ENCODE results near the gene KANSL1L. TPM values are rescaled to one million over a fixed set of nuclear protein-coding genes. Genes with fewer than 3 reads are reported as not detected.

Gene KANSL1L
- total RNA-seq, 1 experiment from 2014 or later, result 54.0 TPM

DNA sequence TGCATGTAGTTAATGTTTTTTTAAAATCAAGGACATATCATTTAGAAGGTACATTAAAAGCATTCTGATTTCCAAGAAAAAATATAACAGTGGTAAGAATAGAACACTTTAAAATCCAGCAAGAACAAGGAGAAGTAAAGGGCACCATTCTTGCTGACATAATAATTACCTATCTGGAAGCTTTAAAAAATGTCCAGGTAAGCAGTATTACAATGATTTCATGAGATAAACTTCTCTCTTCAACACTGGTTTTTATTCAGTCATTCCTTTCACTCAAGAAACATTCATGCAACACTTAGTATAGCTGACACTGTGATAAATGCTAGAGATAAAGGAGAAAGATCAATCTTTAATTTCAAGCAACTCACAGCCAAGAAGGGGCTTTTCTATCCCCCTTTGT lies 2.9 kb upstream of the KANSL1L start:
- DNase-seq, result no peak
- CTCF ChIA-PET, result interaction anchor here (1.8 to 4.5 kb wide), 2 partner anchors 15 to 19 kb away, joined by 10 to 32 read pairs; no protein-coding TSS in a partner anchor
- TF ChIP-seq, protein P1, sequence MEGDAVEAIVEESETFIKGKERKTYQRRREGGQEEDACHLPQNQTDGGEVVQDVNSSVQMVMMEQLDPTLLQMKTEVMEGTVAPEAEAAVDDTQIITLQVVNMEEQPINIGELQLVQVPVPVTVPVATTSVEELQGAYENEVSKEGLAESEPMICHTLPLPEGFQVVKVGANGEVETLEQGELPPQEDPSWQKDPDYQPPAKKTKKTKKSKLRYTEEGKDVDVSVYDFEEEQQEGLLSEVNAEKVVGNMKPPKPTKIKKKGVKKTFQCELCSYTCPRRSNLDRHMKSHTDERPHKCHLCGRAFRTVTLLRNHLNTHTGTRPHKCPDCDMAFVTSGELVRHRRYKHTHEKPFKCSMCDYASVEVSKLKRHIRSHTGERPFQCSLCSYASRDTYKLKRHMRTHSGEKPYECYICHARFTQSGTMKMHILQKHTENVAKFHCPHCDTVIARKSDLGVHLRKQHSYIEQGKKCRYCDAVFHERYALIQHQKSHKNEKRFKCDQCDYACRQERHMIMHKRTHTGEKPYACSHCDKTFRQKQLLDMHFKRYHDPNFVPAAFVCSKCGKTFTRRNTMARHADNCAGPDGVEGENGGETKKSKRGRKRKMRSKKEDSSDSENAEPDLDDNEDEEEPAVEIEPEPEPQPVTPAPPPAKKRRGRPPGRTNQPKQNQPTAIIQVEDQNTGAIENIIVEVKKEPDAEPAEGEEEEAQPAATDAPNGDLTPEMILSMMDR (IDR thresholded peaks at IDR 0.05; ENCODE audit: unreplicated experiment), result no peak
- no peaks in the 10 kb centered on the region for H3K27me3 Mint-ChIP-seq (ENCODE audit: unreplicated experiment)
- H3K36me3 Mint-ChIP-seq (ENCODE audit: insufficient read depth, unreplicated experiment), result peaks cover 39% of the 10 kb centered on the region
- peaks cover 9% of the 10 kb centered on the region for H3K4me1 Mint-ChIP-seq (ENCODE audit: low read depth, unreplicated experiment)
- peaks cover 4% of the 10 kb centered on the region for H3K9me3 Mint-ChIP-seq (ENCODE audit: low read depth, unreplicated experiment)
- H3K27ac Mint-ChIP-seq (ENCODE audit: unreplicated experiment), result no peak overlapping the region
- BruUV-seq (replicated peaks), result no TSS peak
- intact Hi-C loops (cut with micrococcal nuclease; ENCODE audit: unreplicated experiment), result no loop called here
- no peak overlapping the region for H3K4me3 Mint-ChIP-seq (ENCODE audit: low read depth, unreplicated experiment)

DNA sequence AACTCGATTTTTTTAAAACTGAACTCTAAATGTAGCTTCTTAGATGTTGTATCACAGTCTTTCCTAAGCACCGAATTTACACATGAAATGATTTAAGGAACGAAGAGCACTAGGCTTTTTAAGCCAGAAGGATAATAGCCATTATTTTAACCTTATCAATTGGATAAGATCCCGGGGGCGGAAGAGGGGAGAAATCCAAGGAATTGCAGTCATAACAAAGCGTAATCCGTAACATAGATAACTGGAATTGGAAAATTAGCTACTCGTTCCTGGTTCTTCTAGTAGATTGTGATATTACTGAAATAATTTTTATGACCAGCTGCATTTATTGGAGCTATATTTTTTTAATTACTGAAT lies 988 bp upstream of the KANSL1L start:
- TF ChIP-seq, protein P1 (IDR thresholded peaks at IDR 0.05; ENCODE audit: unreplicated experiment), result no peak
- Mint-ChIP-seq H3K27ac (ENCODE audit: unreplicated experiment) (peak overlapping the region; percentile 90), H3K4me1 (ENCODE audit: low read depth, unreplicated experiment) (peaks cover 19% of the 10 kb centered on the region), H3K4me3 (ENCODE audit: low read depth, unreplicated experiment) (peak overlapping the region; percentile 98), H3K36me3 (ENCODE audit: insufficient read depth, unreplicated experiment) (peaks cover 51% of the 10 kb centered on the region), H3K27me3 (ENCODE audit: unreplicated experiment) (no peaks in the 10 kb centered on the region), H3K9me3 (ENCODE audit: low read depth, unreplicated experiment) (no peaks in the 10 kb centered on the region)
- no peak for DNase-seq
- CTCF ChIA-PET, result interaction anchor here (0.8 to 4.5 kb wide), 2 partner anchors 17 to 22 kb away, joined by 3 to 32 read pairs; no protein-coding TSS in a partner anchor
- BruUV-seq (replicated peaks), result no TSS peak
- intact Hi-C loops (cut with micrococcal nuclease; ENCODE audit: unreplicated experiment), result no loop called here

- intact Hi-C loops (cut with micrococcal nuclease; ENCODE audit: unreplicated experiment), result loop anchor here (1.0 kb wide), 1 partner anchor 19 kb away; no protein-coding TSS in a partner anchor
- Mint-ChIP-seq H3K36me3 (ENCODE audit: insufficient read depth, unreplicated experiment) (peaks cover 51% of the 10 kb centered on the region), H3K27me3 (ENCODE audit: unreplicated experiment) (no peaks in the 10 kb centered on the region), H3K9me3 (ENCODE audit: low read depth, unreplicated experiment) (no peaks in the 10 kb centered on the region), H3K27ac (ENCODE audit: unreplicated experiment) (peak overlapping the region; percentile 100), H3K4me1 (ENCODE audit: low read depth, unreplicated experiment) (peaks cover 30% of the 10 kb centered on the region), H3K4me3 (ENCODE audit: low read depth, unreplicated experiment) (peak overlapping the region; percentile 98)
- CTCF ChIA-PET, result interaction anchor here (0.6 to 4.5 kb wide), 3 partner anchors 19 to 616 kb away, joined by 3 to 32 read pairs (median 5); no protein-coding TSS in a partner anchor
- DNase-seq, result peak; percentile 98
- TF ChIP-seq, protein P1 (IDR thresholded peaks at IDR 0.05; ENCODE audit: unreplicated experiment), result no peak
- BruUV-seq (replicated peaks), result no TSS peak
Observed at GRCh38 chr2:210170446-210171303, 534 bp downstream of the KANSL1L start.

DNA sequence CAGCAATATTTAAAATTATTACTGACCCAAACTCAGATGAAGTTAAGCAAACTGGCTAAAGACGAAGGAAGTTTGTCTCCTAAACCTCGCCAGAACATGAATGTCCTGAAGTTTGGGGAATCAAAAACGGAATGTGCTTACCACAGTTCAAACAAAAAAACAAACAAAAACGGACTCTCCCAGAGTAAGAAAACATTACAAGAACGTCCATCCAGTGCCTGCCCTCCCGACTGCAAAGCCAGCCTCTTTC lies 1.1 kb downstream of the KANSL1L start:
- no peaks in the 10 kb centered on the region for H3K9me3 Mint-ChIP-seq (ENCODE audit: low read depth, unreplicated experiment)
- no peaks in the 10 kb centered on the region for H3K27me3 Mint-ChIP-seq (ENCODE audit: unreplicated experiment)
- peaks cover 51% of the 10 kb centered on the region for H3K36me3 Mint-ChIP-seq (ENCODE audit: insufficient read depth, unreplicated experiment)
- DNase-seq, result no peak
- CTCF ChIA-PET, result no interaction called here
- intact Hi-C loops (cut with micrococcal nuclease; ENCODE audit: unreplicated experiment), result loop anchor here (1.0 kb wide), 1 partner anchor 19 kb away; no protein-coding TSS in a partner anchor
- peak overlapping the region; percentile 100 for H3K27ac Mint-ChIP-seq (ENCODE audit: unreplicated experiment)
- peak overlapping the region; percentile 98 for H3K4me3 Mint-ChIP-seq (ENCODE audit: low read depth, unreplicated experiment)
- TF ChIP-seq, protein P1 (IDR thresholded peaks at IDR 0.05; ENCODE audit: unreplicated experiment), result no peak
- H3K4me1 Mint-ChIP-seq (ENCODE audit: low read depth, unreplicated experiment), result peaks cover 35% of the 10 kb centered on the region
- BruUV-seq (replicated peaks), result TSS peak; percentile 31
